HTR-8/SVneo (cell line): ENCODE results near the gene RBM20.
"Not testable (repeated sequence)": the region's sequence is repeated elsewhere in the genome, so short reads cannot be mapped to it uniquely, and the experiment has no call there.

Experiments
- DNase-seq: peaks from one replicate; pipeline ENCODE4 v3.0.0; 2011; ENCODE audit warnings: low spot score, mixed read lengths; ENCODE audit not compliant: insufficient read length
- FAIRE-seq: peaks from 2 replicates; lab custom pipeline; 2011; peaks lifted over from hg19 to GRCh38; lab: Jason Lieb, UNC

The RBM20 gene

GRCh38 chr10:110724937-110725336, 80.8 kb downstream of the RBM20 start:
- DNase-seq = no peak
- FAIRE-seq = no peak

GRCh38 chr10:110725801-110726630, 81.9 kb downstream of the RBM20 start:
- no peak for FAIRE-seq
- peak; percentile 10 for DNase-seq

GRCh38 chr10:110727785-110728184, 83.6 kb downstream of the RBM20 start:
- DNase-seq, FAIRE-seq: not testable (repeated sequence)

GRCh38 chr10:110730345-110731050, 86.4 kb downstream of the RBM20 start:
- FAIRE-seq (no peak), DNase-seq (no peak)

GRCh38 chr10:110733218-110733952, 89.2 kb downstream of the RBM20 start:
- DNase-seq (no peak), FAIRE-seq (no peak)

GRCh38 chr10:110735620-110736027, 91.5 kb downstream of the RBM20 start:
- DNase-seq (no peak), FAIRE-seq (no peak)

GRCh38 chr10:110737886-110738634, 93.9 kb downstream of the RBM20 start:
- DNase-seq (no peak), FAIRE-seq (no peak)

- FAIRE-seq = no peak
- no peak for DNase-seq
These were observed 95.7 kb downstream of the RBM20 start for GRCh38 chr10:110739811-110740271.

GRCh38 chr10:110742801-110743200, 98.7 kb downstream of the RBM20 start:
- FAIRE-seq (no peak), DNase-seq (no peak)

GRCh38 chr10:110744782-110745181, 100.6 kb downstream of the RBM20 start:
- DNase-seq (no peak), FAIRE-seq (no peak)

- FAIRE-seq (peak; percentile 9), DNase-seq (peak; percentile 53)
These were observed 102.2 kb downstream of the RBM20 start for GRCh38 chr10:110746254-110746826.

GRCh38 chr10:110746969-110747608, 103.0 kb downstream of the RBM20 start:
- no peak for FAIRE-seq

GRCh38 chr10:110747609-110748464, 103.7 kb downstream of the RBM20 start:
- FAIRE-seq = no peak
- DNase-seq = no peak

More at GRCh38 chr10:110746969-110747608, 103.0 kb downstream of the RBM20 start:
- no peak for DNase-seq

- FAIRE-seq = no peak
- no peak for DNase-seq
These were observed 104.8 kb downstream of the RBM20 start for GRCh38 chr10:110748970-110749369.

GRCh38 chr10:110750931-110751330, 106.8 kb downstream of the RBM20 start:
- no peak for FAIRE-seq

GRCh38 chr10:110751850-110752249, 107.7 kb downstream of the RBM20 start:
- no peak for DNase-seq
- no peak for FAIRE-seq

More at GRCh38 chr10:110750931-110751330, 106.8 kb downstream of the RBM20 start:
- no peak for DNase-seq

- FAIRE-seq (no peak), DNase-seq (no peak)
These were observed 109.3 kb downstream of the RBM20 start for GRCh38 chr10:110753462-110753861.
